ENCODE data around the gene RGS7. TPM values are rescaled to one million over a fixed set of nuclear protein-coding genes. Genes with fewer than 3 reads are reported as not detected.
"Not testable (repeated sequence)": the region's sequence is repeated elsewhere in the genome, so short reads cannot be mapped to it uniquely, and the experiment has no call there.

Gene RGS7
- total and polyA plus RNA-seq, 2 donors from 2014 or later: 3.6 TPM; not detected in 1

GRCh38 chr1:240980342-240980741 is 376.7 kb downstream of the RGS7 start:
- no peak overlapping the region for H3K9ac ChIP-seq (ENCODE audit: low read length in 3 of 3)
- FAIRE-seq (no peak), DNase-seq (no peak)
- no peaks in the 10 kb centered on the region for H3K36me3 ChIP-seq (ENCODE audit: control insufficient read depth in 2 of 3, insufficient read depth in 3 of 3, low read length in 3 of 3)
- H3K4me1 ChIP-seq (ENCODE audit: control insufficient read depth in 2 of 3, insufficient read depth in 2 of 3, low read depth in 1 of 3, low read length in 3 of 3): no peaks in the 10 kb centered on the region
- intact Hi-C loops (cut with DNase I): no loop called here
- no peaks in the 10 kb centered on the region for H3K9me3 ChIP-seq (ENCODE audit: control insufficient read depth in 2 of 3, insufficient read depth in 1 of 3, low read length in 3 of 3)
- H3K27me3 ChIP-seq (ENCODE audit: control insufficient read depth, insufficient read depth, low read length): no peaks in the 10 kb centered on the region
- no peak overlapping the region for H3K4me3 ChIP-seq (ENCODE audit: low read length in 3 of 3)
- no peak for TF ChIP-seq CTCF (IDR thresholded peaks at IDR 0.05; ENCODE audit: borderline replicate concordance, extremely low read depth, insufficient read depth)
- H3K27ac ChIP-seq (ENCODE audit: low read depth in 2 of 2, low read length in 2 of 2): no peak overlapping the region

- H3K27ac ChIP-seq (ENCODE audit: low read depth in 2 of 2, low read length in 2 of 2): no peak overlapping the region
- no peak overlapping the region for H3K9ac ChIP-seq (ENCODE audit: low read length in 3 of 3)
- intact Hi-C loops (cut with DNase I): no loop called here
- no peaks in the 10 kb centered on the region for H3K9me3 ChIP-seq (ENCODE audit: control insufficient read depth in 2 of 3, insufficient read depth in 1 of 3, low read length in 3 of 3)
- H3K36me3 ChIP-seq (ENCODE audit: control insufficient read depth in 2 of 3, insufficient read depth in 3 of 3, low read length in 3 of 3): no peaks in the 10 kb centered on the region
- no peak for FAIRE-seq
- H3K27me3 ChIP-seq (ENCODE audit: control insufficient read depth, insufficient read depth, low read length): no peaks in the 10 kb centered on the region
- no peak for TF ChIP-seq CTCF (IDR thresholded peaks at IDR 0.05; ENCODE audit: borderline replicate concordance, extremely low read depth, insufficient read depth)
- no peaks in the 10 kb centered on the region for H3K4me1 ChIP-seq (ENCODE audit: control insufficient read depth in 2 of 3, insufficient read depth in 2 of 3, low read depth in 1 of 3, low read length in 3 of 3)
- H3K4me3 ChIP-seq (ENCODE audit: low read length in 3 of 3): no peak overlapping the region
- DNase-seq: no peak
Measured at GRCh38 chr1:240976685-240977084, 380.3 kb downstream of the RGS7 start.

GRCh38 chr1:240973875-240974274 is 383.1 kb downstream of the RGS7 start:
- FAIRE-seq: no peak
- Histone ChIP-seq H3K4me1 (ENCODE audit: control insufficient read depth in 2 of 3, insufficient read depth in 2 of 3, low read depth in 1 of 3, low read length in 3 of 3) (no peaks in the 10 kb centered on the region), H3K9me3 (ENCODE audit: control insufficient read depth in 2 of 3, insufficient read depth in 1 of 3, low read length in 3 of 3) (no peaks in the 10 kb centered on the region), H3K9ac (ENCODE audit: low read length in 3 of 3) (no peak overlapping the region), H3K36me3 (ENCODE audit: control insufficient read depth in 2 of 3, insufficient read depth in 3 of 3, low read length in 3 of 3) (no peaks in the 10 kb centered on the region), H3K4me3 (ENCODE audit: low read length in 3 of 3) (no peak overlapping the region), H3K27ac (ENCODE audit: low read depth in 2 of 2, low read length in 2 of 2) (no peak overlapping the region), H3K27me3 (ENCODE audit: control insufficient read depth, insufficient read depth, low read length) (no peaks in the 10 kb centered on the region)
- no peak for DNase-seq
- TF ChIP-seq CTCF (IDR thresholded peaks at IDR 0.05; ENCODE audit: borderline replicate concordance, extremely low read depth, insufficient read depth): no peak
- intact Hi-C loops (cut with DNase I): no loop called here

GRCh38 chr1:240972059-240972458 is 384.9 kb downstream of the RGS7 start:
- H3K4me3 ChIP-seq (ENCODE audit: low read length in 3 of 3); intact Hi-C loops (cut with DNase I); H3K4me1 ChIP-seq (ENCODE audit: control insufficient read depth in 2 of 3, insufficient read depth in 2 of 3, low read depth in 1 of 3, low read length in 3 of 3); H3K9me3 ChIP-seq (ENCODE audit: control insufficient read depth in 2 of 3, insufficient read depth in 1 of 3, low read length in 3 of 3); H3K9ac ChIP-seq (ENCODE audit: low read length in 3 of 3); FAIRE-seq; H3K36me3 ChIP-seq (ENCODE audit: control insufficient read depth in 2 of 3, insufficient read depth in 3 of 3, low read length in 3 of 3); H3K27ac ChIP-seq (ENCODE audit: low read depth in 2 of 2, low read length in 2 of 2); DNase-seq; H3K27me3 ChIP-seq (ENCODE audit: control insufficient read depth, insufficient read depth, low read length): not testable (repeated sequence)
